HEK293 (cell line): Measurements from ENCODE around the gene MTX1.

ENCODE experiments used
- CTCF ChIA-PET: fragments of 350-600 bp; formaldehyde crosslinking; extraction: SDS; loops from one replicate; lab custom pipeline; 2021; ENCODE audit warnings: antibody characterized with exemption; lab: Yijun Ruan, JAX
- POLR2A ChIA-PET: fragments of 300-600 bp; formaldehyde crosslinking; extraction: SDS; loops from one replicate; lab custom pipeline; 2020; ENCODE audit warnings: antibody characterized with exemption, inconsistent platforms; lab: Yijun Ruan, JAX
- H3K27ac ChIP-seq: fragments of 200-500 bp; sonication (Bioruptor generic); 2 replicates; pipeline ENCODE4 v1.5.1; 2014; ENCODE audit warnings: low read depth, low read length, control low read depth, inconsistent platforms; ENCODE audit errors: extremely low read depth
- H3K36me3 ChIP-seq, 2 experiments: fragments of 200-500 bp in 1 of 2; sonication (Bioruptor generic) in 1 of 2; 1 replicate in 1 of 2; 2 replicates in 1 of 2; pipeline ENCODE4 v1.5.1; 2014 to 2017; ENCODE audit warnings: inconsistent platforms in 2 of 2, low read length in 2 of 2; ENCODE audit not compliant: control insufficient read depth in 2 of 2, insufficient read depth in 1 of 2
- H3K4me1 ChIP-seq: fragments of 200-500 bp; sonication (Bioruptor generic); 2 replicates; pipeline ENCODE4 v1.5.1; 2014; ENCODE audit warnings: mild to moderate bottlenecking, low read length, inconsistent platforms; ENCODE audit not compliant: control insufficient read depth, insufficient read depth
- H3K4me3 ChIP-seq: 2 replicates; pipeline ENCODE4 v1.5.1; 2011; ENCODE audit warnings: low read depth, mild to moderate bottlenecking, control low read depth, low read length, moderate library complexity
- H3K9me3 ChIP-seq: fragments of 200-500 bp; sonication (Bioruptor generic); 2 replicates; pipeline ENCODE4 v1.5.1; 2014; ENCODE audit warnings: low read depth, low read length, inconsistent platforms; ENCODE audit not compliant: control insufficient read depth, insufficient read depth
- GLI4 ChIP-seq: fragments of 450-650 bp; formaldehyde crosslinking; IDR thresholded peaks from 2 replicates; pipeline ENCODE4 v1.5.1; 2016; ENCODE audit warnings: missing biosample characterization, missing genetic modification characterization
- GLIS2 ChIP-seq: fragments of 450-650 bp; formaldehyde crosslinking; IDR thresholded peaks from 2 replicates; pipeline ENCODE4 v1.5.1; 2016; ENCODE audit warnings: missing biosample characterization, missing genetic modification characterization
- SCRT2 ChIP-seq: fragments of 450-650 bp; formaldehyde crosslinking; IDR thresholded peaks from 2 replicates; pipeline ENCODE4 v1.5.1; 2016; ENCODE audit warnings: missing biosample characterization, missing genetic modification characterization
- TRIM28 ChIP-seq: IDR thresholded peaks from 2 replicates; pipeline ENCODE4 v1.6.1; 2011; ENCODE audit warnings: low read length, control low read depth, borderline replicate concordance
- ZBTB20 ChIP-seq: fragments of 450-650 bp; formaldehyde crosslinking; IDR thresholded peaks from 2 replicates; pipeline ENCODE4 v1.5.1; 2016; ENCODE audit warnings: missing biosample characterization, missing genetic modification characterization
- ZEB2 ChIP-seq: fragments of 450-650 bp; formaldehyde crosslinking; IDR thresholded peaks from 2 replicates; pipeline ENCODE4 v1.5.1; 2016; ENCODE audit warnings: missing biosample characterization, missing genetic modification characterization
- ZNF133 ChIP-seq: fragments of 450-650 bp; formaldehyde crosslinking; IDR thresholded peaks from 2 replicates; pipeline ENCODE4 v1.5.1; 2016; ENCODE audit warnings: missing biosample characterization, missing genetic modification characterization
- ZNF157 ChIP-seq: fragments of 450-650 bp; formaldehyde crosslinking; IDR thresholded peaks from 2 replicates; pipeline ENCODE4 v1.5.1; 2016; ENCODE audit warnings: missing biosample characterization, missing genetic modification characterization
- ZNF2 ChIP-seq: fragments of 450-650 bp; formaldehyde crosslinking; IDR thresholded peaks from 2 replicates; pipeline ENCODE4 v1.5.1; 2016; ENCODE audit warnings: missing biosample characterization, missing genetic modification characterization
- ZNF23 ChIP-seq: fragments of 450-650 bp; formaldehyde crosslinking; IDR thresholded peaks from 2 replicates; pipeline ENCODE4 v1.5.1; 2016; ENCODE audit warnings: missing biosample characterization, missing genetic modification characterization, borderline replicate concordance
- ZNF341 ChIP-seq: fragments of 450-650 bp; formaldehyde crosslinking; IDR thresholded peaks from 2 replicates; pipeline ENCODE4; 2016; ENCODE audit warnings: low read depth, missing biosample characterization, missing genetic modification characterization
- ZNF521 ChIP-seq: fragments of 450-650 bp; formaldehyde crosslinking; IDR thresholded peaks from 2 replicates; pipeline ENCODE4 v1.5.1; 2017; ENCODE audit warnings: missing biosample characterization, mild to moderate bottlenecking, missing genetic modification characterization
- ZNF596 ChIP-seq: fragments of 450-650 bp; IDR thresholded peaks from 2 replicates; pipeline ENCODE4 v1.5.0; 2018; ENCODE audit warnings: missing biosample characterization, mild to moderate bottlenecking, missing genetic modification characterization, moderate library complexity
- ZNF600 ChIP-seq: fragments of 450-650 bp; formaldehyde crosslinking; IDR thresholded peaks from 2 replicates; pipeline ENCODE4 v1.5.1; 2016; ENCODE audit warnings: missing biosample characterization, missing genetic modification characterization
- ZNF621 ChIP-seq: fragments of 450-650 bp; formaldehyde crosslinking; IDR thresholded peaks from 2 replicates; pipeline ENCODE4 v1.5.1; 2017; ENCODE audit warnings: missing biosample characterization, missing genetic modification characterization
- ZNF626 ChIP-seq: fragments of 450-650 bp; sonication (Bioruptor Pico); formaldehyde crosslinking; IDR thresholded peaks from 2 replicates; pipeline ENCODE4 v1.5.1; 2018; ENCODE audit warnings: missing biosample characterization, missing genetic modification characterization, inconsistent platforms
- ZNF670 ChIP-seq: fragments of 450-650 bp; formaldehyde crosslinking; IDR thresholded peaks from 2 replicates; pipeline ENCODE4 v1.5.1; 2016; ENCODE audit warnings: missing biosample characterization, missing genetic modification characterization, low read depth
- ZNF792 ChIP-seq: fragments of 450-650 bp; formaldehyde crosslinking; IDR thresholded peaks from 2 replicates; pipeline ENCODE4 v1.5.1; 2016; ENCODE audit warnings: missing biosample characterization, missing genetic modification characterization
- ZSCAN16 ChIP-seq: fragments of 450-650 bp; formaldehyde crosslinking; IDR thresholded peaks from 2 replicates; pipeline ENCODE4 v1.5.1; 2016; ENCODE audit warnings: missing biosample characterization, missing genetic modification characterization
- ZSCAN23 ChIP-seq: fragments of 450-650 bp; formaldehyde crosslinking; IDR thresholded peaks from 2 replicates; pipeline ENCODE4 v1.5.1; 2016; ENCODE audit warnings: missing biosample characterization, missing genetic modification characterization
- TF ChIP-seq, protein P1 (sequence below): fragments of 450-650 bp; formaldehyde crosslinking; IDR thresholded peaks from 2 replicates; pipeline ENCODE4 v1.5.1; 2016; ENCODE audit warnings: missing biosample characterization, missing genetic modification characterization
- TF ChIP-seq, protein P2 (sequence below): fragments of 450-650 bp; formaldehyde crosslinking; IDR thresholded peaks from 2 replicates; pipeline ENCODE4 v1.5.1; 2016; ENCODE audit warnings: missing biosample characterization, missing genetic modification characterization
- TF ChIP-seq, protein P3 (sequence below): fragments of 450-650 bp; formaldehyde crosslinking; IDR thresholded peaks from 2 replicates; pipeline ENCODE4 v1.5.1; 2016; ENCODE audit warnings: missing biosample characterization, missing genetic modification characterization

The MTX1 gene

DNA sequence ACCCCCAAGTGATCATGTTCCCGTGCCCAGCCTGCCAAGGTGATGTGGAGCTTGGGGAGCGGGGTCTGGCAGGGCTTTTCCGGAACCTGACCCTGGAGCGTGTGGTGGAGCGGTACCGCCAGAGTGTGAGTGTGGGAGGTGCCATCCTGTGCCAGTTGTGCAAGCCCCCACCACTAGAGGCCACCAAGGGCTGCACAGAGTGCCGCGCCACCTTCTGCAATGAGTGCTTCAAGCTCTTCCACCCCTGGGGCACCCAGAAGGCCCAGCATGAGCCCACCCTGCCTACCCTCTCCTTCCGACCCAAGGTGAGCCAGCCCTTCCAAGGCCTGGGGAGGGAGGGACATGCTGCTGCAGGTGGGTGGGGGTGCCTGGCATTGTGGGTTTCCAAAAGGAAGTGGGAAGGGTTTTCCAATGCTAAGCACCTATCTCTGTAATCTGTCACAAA lies 32.5 kb upstream of the MTX1 start:
- Histone ChIP-seq H3K4me3 (no peak overlapping the region), H3K27ac (no peak overlapping the region), H3K4me1 (no peaks in the 10 kb centered on the region), H3K36me3 (peaks cover 5 to 7% of the 10 kb centered on the region in 2 experiments; a peak in 2 of 3 replicates), H3K9me3 (no peaks in the 10 kb centered on the region)
- TF ChIP-seq ZEB2 (tag by site-specific recombination): no peak
- 0 out of 2 replicates have a peak, but pooled peaks have one; percentile 18 for TF ChIP-seq ZNF600 (tag by site-specific recombination)
- 0 out of 2 replicates have a peak, but pooled peaks have one; percentile 23 for TF ChIP-seq GLIS2 (tag by site-specific recombination)
- TF ChIP-seq TRIM28: no peak
- TF ChIP-seq, protein P1, sequence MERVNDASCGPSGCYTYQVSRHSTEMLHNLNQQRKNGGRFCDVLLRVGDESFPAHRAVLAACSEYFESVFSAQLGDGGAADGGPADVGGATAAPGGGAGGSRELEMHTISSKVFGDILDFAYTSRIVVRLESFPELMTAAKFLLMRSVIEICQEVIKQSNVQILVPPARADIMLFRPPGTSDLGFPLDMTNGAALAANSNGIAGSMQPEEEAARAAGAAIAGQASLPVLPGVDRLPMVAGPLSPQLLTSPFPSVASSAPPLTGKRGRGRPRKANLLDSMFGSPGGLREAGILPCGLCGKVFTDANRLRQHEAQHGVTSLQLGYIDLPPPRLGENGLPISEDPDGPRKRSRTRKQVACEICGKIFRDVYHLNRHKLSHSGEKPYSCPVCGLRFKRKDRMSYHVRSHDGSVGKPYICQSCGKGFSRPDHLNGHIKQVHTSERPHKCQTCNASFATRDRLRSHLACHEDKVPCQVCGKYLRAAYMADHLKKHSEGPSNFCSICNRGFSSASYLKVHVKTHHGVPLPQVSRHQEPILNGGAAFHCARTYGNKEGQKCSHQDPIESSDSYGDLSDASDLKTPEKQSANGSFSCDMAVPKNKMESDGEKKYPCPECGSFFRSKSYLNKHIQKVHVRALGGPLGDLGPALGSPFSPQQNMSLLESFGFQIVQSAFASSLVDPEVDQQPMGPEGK (tag by site-specific recombination): 0 out of 2 replicates have a peak, but pooled peaks have one; percentile 12
- TF ChIP-seq, protein P2, sequence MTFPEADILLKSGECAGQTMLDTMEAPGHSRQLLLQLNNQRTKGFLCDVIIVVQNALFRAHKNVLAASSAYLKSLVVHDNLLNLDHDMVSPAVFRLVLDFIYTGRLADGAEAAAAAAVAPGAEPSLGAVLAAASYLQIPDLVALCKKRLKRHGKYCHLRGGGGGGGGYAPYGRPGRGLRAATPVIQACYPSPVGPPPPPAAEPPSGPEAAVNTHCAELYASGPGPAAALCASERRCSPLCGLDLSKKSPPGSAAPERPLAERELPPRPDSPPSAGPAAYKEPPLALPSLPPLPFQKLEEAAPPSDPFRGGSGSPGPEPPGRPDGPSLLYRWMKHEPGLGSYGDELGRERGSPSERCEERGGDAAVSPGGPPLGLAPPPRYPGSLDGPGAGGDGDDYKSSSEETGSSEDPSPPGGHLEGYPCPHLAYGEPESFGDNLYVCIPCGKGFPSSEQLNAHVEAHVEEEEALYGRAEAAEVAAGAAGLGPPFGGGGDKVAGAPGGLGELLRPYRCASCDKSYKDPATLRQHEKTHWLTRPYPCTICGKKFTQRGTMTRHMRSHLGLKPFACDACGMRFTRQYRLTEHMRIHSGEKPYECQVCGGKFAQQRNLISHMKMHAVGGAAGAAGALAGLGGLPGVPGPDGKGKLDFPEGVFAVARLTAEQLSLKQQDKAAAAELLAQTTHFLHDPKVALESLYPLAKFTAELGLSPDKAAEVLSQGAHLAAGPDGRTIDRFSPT: peak; percentile 15; the same call in 1 of the 2 replicates
- TF ChIP-seq, protein P3, sequence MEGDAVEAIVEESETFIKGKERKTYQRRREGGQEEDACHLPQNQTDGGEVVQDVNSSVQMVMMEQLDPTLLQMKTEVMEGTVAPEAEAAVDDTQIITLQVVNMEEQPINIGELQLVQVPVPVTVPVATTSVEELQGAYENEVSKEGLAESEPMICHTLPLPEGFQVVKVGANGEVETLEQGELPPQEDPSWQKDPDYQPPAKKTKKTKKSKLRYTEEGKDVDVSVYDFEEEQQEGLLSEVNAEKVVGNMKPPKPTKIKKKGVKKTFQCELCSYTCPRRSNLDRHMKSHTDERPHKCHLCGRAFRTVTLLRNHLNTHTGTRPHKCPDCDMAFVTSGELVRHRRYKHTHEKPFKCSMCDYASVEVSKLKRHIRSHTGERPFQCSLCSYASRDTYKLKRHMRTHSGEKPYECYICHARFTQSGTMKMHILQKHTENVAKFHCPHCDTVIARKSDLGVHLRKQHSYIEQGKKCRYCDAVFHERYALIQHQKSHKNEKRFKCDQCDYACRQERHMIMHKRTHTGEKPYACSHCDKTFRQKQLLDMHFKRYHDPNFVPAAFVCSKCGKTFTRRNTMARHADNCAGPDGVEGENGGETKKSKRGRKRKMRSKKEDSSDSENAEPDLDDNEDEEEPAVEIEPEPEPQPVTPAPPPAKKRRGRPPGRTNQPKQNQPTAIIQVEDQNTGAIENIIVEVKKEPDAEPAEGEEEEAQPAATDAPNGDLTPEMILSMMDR (tag by site-specific recombination): 0 out of 2 replicates have a peak, but pooled peaks have one; percentile 30
- POLR2A ChIA-PET: interaction anchor here (0.8 to 1.6 kb wide), 2 partner anchors 17 to 51 kb away, joined by 3 to 5 read pairs; no protein-coding TSS in a partner anchor
- CTCF ChIA-PET: interaction anchor here (0.5 to 12.2 kb wide), 10 partner anchors 17 to 102 kb away, joined by 3 to 439 read pairs (median 4); no protein-coding TSS in a partner anchor

DNA sequence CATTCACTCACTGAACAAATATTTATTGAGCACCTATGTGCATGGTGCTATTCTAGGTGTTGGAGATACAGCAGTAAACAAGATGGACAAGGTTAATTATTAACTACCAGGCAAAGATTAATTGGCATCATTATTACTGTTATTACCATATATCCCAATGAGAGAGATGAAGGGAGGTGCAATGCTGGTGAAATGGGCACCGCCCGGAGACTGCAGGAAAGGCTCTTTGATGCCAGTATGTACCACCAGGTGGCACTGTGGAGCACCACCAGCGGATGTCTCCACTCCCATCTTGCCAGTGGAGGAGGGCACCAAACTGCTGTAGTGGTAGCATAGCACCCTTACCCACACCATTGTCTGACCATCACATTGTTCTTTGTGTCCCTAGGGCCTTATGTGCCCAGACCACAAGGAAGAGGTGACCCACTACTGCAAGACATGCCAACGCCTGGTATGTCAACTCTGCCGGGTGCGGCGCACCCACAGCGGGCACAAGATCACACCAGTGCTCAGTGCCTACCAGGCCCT lies 31.9 kb upstream of the MTX1 start:
- H3K36me3 ChIP-seq: peaks cover 2 to 3% of the 10 kb centered on the region in 2 experiments; a peak in 2 of 3 replicates
- H3K4me3 ChIP-seq: no peak overlapping the region
- H3K9me3 ChIP-seq: no peaks in the 10 kb centered on the region
- ChIA-PET POLR2A (interaction anchor here (1.0 to 1.6 kb wide), 4 partner anchors 17 to 146 kb away, joined by 3 to 11 read pairs (median 4); no protein-coding TSS in a partner anchor), CTCF (interaction anchor here (0.7 to 4.3 kb wide), 7 partner anchors 17 to 1827 kb away, joined by 3 to 49 read pairs (median 4); partner anchors contain the start of gene THBS3)
- H3K27ac ChIP-seq: no peak overlapping the region
- no peaks in the 10 kb centered on the region for H3K4me1 ChIP-seq
- TF ChIP-seq ZNF792 (tag by site-specific recombination): no peak
- no peak for TF ChIP-seq GLI4 (tag by site-specific recombination)
- no peak for TF ChIP-seq ZBTB20
- TF ChIP-seq SCRT2 (tag by site-specific recombination): no peak
- TF ChIP-seq ZNF341 (tag by site-specific recombination): peak; percentile 59
- 0 out of 2 replicates have a peak, but pooled peaks have one; percentile 27 for TF ChIP-seq ZNF2 (tag by site-specific recombination)
- TF ChIP-seq, protein P3 (tag by site-specific recombination): peak; percentile 90
- TF ChIP-seq ZSCAN23: no peak
- TF ChIP-seq ZNF133 (tag by site-specific recombination): 0 out of 2 replicates have a peak, but pooled peaks have one; percentile 19
- TF ChIP-seq ZNF23: no peak
- TF ChIP-seq ZNF157 (tag by site-specific recombination): no peak
- TF ChIP-seq ZSCAN16: no peak
- TF ChIP-seq, protein P2: peak; percentile 92
- TF ChIP-seq ZNF621: no peak
- no peak for TF ChIP-seq ZNF596 (tag by site-specific recombination)
- no peak for TF ChIP-seq ZNF521 (tag by site-specific recombination)
- no peak for TF ChIP-seq ZNF626 (tag by site-specific recombination)
- no peak for TF ChIP-seq ZNF670 (tag by site-specific recombination)
- no peak for TF ChIP-seq ZNF600 (tag by site-specific recombination)
